ENCODE measurements around the gene HIPK4. TPM values are rescaled to one million over a fixed set of nuclear protein-coding genes. Genes with fewer than 3 reads are reported as not detected.
A peak's percentile ranks its signal among the peaks of the same experiment; 100 is the strongest.

HIPK4 gene
- total RNA-seq, 1 donor from 2014 or later, result not detected

DNA sequence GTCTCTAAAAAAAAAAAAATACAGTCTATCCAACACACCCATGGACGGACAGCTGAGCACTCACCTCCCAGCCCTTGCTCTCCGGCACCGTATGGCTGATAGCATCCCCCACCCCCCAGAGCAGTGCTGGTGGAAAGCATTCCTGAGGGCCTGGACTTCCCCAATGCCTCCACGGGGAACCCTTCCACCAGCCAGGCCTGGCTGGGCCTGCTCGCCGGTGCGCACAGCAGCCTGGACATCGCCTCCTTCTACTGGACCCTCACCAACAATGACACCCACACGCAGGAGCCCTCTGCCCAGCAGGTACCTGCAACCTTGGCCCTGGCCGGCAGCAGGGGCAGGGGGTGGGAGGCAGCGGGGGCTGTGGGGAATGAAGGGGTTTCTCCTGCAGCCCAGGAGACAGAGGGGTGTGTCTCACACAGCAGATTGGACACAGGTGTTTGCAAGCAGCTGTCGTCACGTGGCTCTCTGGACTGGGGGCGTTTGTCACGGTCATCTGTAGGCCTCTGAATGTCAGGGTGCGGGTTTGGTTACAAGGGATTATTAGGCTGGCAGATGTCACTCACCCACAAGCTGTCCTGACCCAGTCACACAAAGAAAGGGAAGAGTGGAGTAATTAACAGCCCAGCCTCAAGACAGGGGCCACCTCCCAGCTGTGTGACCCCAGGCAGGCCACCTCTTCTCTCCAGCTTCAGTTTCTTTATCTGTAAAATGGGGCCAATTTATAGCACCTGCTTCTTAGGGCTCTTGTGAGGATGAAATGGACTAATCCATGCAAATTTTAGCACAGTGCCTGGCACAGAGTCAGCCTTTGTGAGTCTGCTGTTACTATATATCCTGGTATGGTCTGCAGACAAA, 22.2 kb downstream of the HIPK4 start:
- Histone ChIP-seq H2AFZ (replicated peaks) (no peak overlapping the region), H3K9ac (no peak overlapping the region), H3K9me3 (ENCODE audit: low read depth) (no peaks in the 10 kb centered on the region), H3K27me3 (no peaks in the 10 kb centered on the region), H3K36me3 (no peaks in the 10 kb centered on the region), H3K4me2 (no peak overlapping the region), H3K79me2 (ENCODE audit: low read depth) (no peaks in the 10 kb centered on the region), H4K20me1 (ENCODE audit: low read depth) (peaks cover 18% of the 10 kb centered on the region), H3F3A (ENCODE audit: low read depth) (peaks cover 10% of the 10 kb centered on the region), H3K4me3 (no peak overlapping the region), H3K27ac (no peak overlapping the region), H3K4me1 (peaks cover 11% of the 10 kb centered on the region)
- no peak overlapping the region for H3K4me3 Mint-ChIP-seq
- TF ChIP-seq CTCF (IDR thresholded peaks at IDR 0.05), result no peak
- no peak for TF ChIP-seq EZH2 (IDR thresholded peaks at IDR 0.05)
- TF ChIP-seq EZH2phosphoT487 (IDR thresholded peaks at IDR 0.05), result no peak
- peaks cover 8% of the 10 kb centered on the region for H3K36me3 Mint-ChIP-seq
- no peaks in the 10 kb centered on the region for H3K9me3 Mint-ChIP-seq
- no peak for DNase-seq (ENCODE audit: low spot score)
- peaks cover 2% of the 10 kb centered on the region for H3K27me3 Mint-ChIP-seq (ENCODE audit: insufficient read depth, low read depth)
- H3K27ac Mint-ChIP-seq, result no peak overlapping the region
- peaks cover 21% of the 10 kb centered on the region for H3K4me1 Mint-ChIP-seq

GRCh38 chr19:40366697-40367561, 23.1 kb downstream of the HIPK4 start:
- Histone ChIP-seq H2AFZ (replicated peaks) (no peak overlapping the region), H3K4me1 (peaks cover 11% of the 10 kb centered on the region), H4K20me1 (ENCODE audit: low read depth) (peaks cover 18% of the 10 kb centered on the region), H3K27me3 (no peaks in the 10 kb centered on the region), H3K36me3 (no peaks in the 10 kb centered on the region), H3K9me3 (ENCODE audit: low read depth) (no peaks in the 10 kb centered on the region), H3K4me3 (peak overlapping the region; percentile 70), H3F3A (ENCODE audit: low read depth) (peaks cover 10% of the 10 kb centered on the region), H3K27ac (no peak overlapping the region), H3K9ac (no peak overlapping the region), H3K4me2 (peak overlapping the region; percentile 90), H3K79me2 (ENCODE audit: low read depth) (no peaks in the 10 kb centered on the region)
- Mint-ChIP-seq H3K4me1 (peaks cover 21% of the 10 kb centered on the region), H3K9me3 (no peaks in the 10 kb centered on the region), H3K27me3 (ENCODE audit: insufficient read depth, low read depth) (peaks cover 2% of the 10 kb centered on the region), H3K4me3 (peak overlapping the region; percentile 90), H3K27ac (peak overlapping the region; percentile 3), H3K36me3 (peaks cover 7% of the 10 kb centered on the region)
- peak; percentile 72 for DNase-seq (ENCODE audit: low spot score)
- TF ChIP-seq EZH2 (IDR thresholded peaks at IDR 0.05) (no peak), CTCF (IDR thresholded peaks at IDR 0.05) (peak; percentile 31)

DNA sequence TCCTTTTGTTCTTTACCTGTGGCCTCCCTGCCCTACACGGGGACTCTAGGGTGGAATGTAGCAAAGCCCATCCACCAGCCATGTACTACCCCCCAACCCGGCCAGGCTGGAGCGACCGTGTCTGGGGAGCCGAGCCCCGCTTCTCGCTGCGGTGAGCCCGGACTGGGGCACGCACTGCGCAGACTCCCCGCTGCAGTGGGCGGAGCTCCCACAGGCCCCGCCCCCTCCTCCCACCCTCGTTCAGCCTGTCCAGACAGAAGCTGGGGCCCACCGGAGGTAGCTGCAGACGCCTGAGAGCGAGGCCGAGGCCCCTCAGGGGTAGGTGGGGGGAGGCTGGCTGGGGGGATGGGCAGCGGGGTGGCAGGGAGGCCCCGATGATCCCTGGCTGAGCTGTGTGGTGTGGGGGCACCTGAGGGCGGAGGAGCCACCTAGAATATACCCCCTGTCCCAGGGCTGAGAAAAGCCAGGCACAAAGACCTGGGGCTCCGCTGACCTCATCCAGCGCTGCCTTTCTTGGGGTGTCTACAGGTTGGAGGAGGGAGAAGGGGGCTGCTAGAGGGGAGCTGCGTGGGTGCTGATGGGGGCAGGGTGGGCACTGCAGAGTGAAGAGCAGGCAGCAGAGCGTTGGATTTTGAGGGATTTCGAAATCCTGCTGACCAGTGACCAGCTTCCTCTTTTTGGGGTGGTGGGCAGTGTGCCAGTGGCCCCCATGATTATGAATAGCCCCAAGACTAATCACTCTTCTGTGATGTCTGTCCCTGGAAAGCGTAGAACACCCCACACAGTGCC, 24.2 kb downstream of the HIPK4 start:
- H2AFZ ChIP-seq (replicated peaks), result peak overlapping the region; percentile 85
- H3K4me1 Mint-ChIP-seq, result peaks cover 21% of the 10 kb centered on the region
- DNase-seq (ENCODE audit: low spot score), result peak; percentile 91
- H3K9ac ChIP-seq, result no peak overlapping the region
- H4K20me1 ChIP-seq (ENCODE audit: low read depth), result peaks cover 18% of the 10 kb centered on the region
- H3F3A ChIP-seq (ENCODE audit: low read depth), result peaks cover 10% of the 10 kb centered on the region
- no peaks in the 10 kb centered on the region for H3K9me3 ChIP-seq (ENCODE audit: low read depth)
- peak overlapping the region; percentile 90 for H3K4me3 Mint-ChIP-seq
- H3K4me3 ChIP-seq, result peak overlapping the region; percentile 70
- peak overlapping the region; percentile 82 for H3K27ac Mint-ChIP-seq
- H3K27me3 ChIP-seq, result no peaks in the 10 kb centered on the region
- H3K36me3 ChIP-seq, result no peaks in the 10 kb centered on the region
- no peaks in the 10 kb centered on the region for H3K9me3 Mint-ChIP-seq
- no peak for TF ChIP-seq EZH2 (IDR thresholded peaks at IDR 0.05)
- TF ChIP-seq CTCF (IDR thresholded peaks at IDR 0.05), result no peak
- no peak for TF ChIP-seq EZH2phosphoT487 (IDR thresholded peaks at IDR 0.05)
- H3K4me1 ChIP-seq, result peaks cover 11% of the 10 kb centered on the region
- peak overlapping the region; percentile 90 for H3K4me2 ChIP-seq
- H3K36me3 Mint-ChIP-seq, result peaks cover 5% of the 10 kb centered on the region
- no peak overlapping the region for H3K27ac ChIP-seq
- no peaks in the 10 kb centered on the region for H3K79me2 ChIP-seq (ENCODE audit: low read depth)
- H3K27me3 Mint-ChIP-seq (ENCODE audit: insufficient read depth, low read depth), result peaks cover 2% of the 10 kb centered on the region

All from neural progenitor cell (in vitro differentiated cells).